ENCODE measurements around the gene LUZP1.
A peak's percentile ranks its signal among the peaks of the same experiment; 100 is the strongest.

The LUZP1 gene

DNA sequence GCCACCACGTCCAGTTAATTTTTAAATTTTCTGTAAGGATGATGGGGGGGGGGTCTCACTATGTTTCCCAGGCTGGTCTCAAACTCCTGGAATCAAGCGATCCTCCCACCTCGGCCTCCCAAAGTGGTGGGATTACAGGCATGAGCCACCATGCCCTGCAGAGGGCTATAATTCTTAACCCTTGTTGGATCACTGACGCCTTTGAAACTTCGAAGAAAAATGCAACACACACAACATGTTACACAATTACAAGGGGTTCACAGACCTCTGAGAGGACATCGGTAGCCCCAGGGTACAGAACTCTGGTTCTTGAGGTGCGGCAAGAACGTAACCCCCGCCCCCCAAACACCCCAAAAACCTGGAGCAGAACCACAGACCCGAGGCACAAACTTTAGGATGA is 8.4 kb upstream of the LUZP1 start:
- H3K4me1 ChIP-seq (ENCODE audit: control insufficient read depth, insufficient read depth, low read length, poor library complexity, severe bottlenecking): peaks cover 4% of the 10 kb centered on the region
- DNase-seq: no peak
- H3K4me3 ChIP-seq (ENCODE audit: insufficient read depth, low read depth, low read length, poor library complexity, severe bottlenecking): peak overlapping the region; percentile 50
- no peaks in the 10 kb centered on the region for H3K36me3 ChIP-seq (ENCODE audit: control insufficient read depth, insufficient read depth, low read length)
- H3K27me3 ChIP-seq (replicated peaks; ENCODE audit: control insufficient read depth, insufficient read depth, low read length, poor library complexity, severe bottlenecking): no peaks in the 10 kb centered on the region
- H3K9me3 ChIP-seq (ENCODE audit: control insufficient read depth, low read length): no peaks in the 10 kb centered on the region
- no peak overlapping the region for H3K27ac ChIP-seq (ENCODE audit: insufficient read depth, low read length, poor library complexity, severe bottlenecking)

DNA sequence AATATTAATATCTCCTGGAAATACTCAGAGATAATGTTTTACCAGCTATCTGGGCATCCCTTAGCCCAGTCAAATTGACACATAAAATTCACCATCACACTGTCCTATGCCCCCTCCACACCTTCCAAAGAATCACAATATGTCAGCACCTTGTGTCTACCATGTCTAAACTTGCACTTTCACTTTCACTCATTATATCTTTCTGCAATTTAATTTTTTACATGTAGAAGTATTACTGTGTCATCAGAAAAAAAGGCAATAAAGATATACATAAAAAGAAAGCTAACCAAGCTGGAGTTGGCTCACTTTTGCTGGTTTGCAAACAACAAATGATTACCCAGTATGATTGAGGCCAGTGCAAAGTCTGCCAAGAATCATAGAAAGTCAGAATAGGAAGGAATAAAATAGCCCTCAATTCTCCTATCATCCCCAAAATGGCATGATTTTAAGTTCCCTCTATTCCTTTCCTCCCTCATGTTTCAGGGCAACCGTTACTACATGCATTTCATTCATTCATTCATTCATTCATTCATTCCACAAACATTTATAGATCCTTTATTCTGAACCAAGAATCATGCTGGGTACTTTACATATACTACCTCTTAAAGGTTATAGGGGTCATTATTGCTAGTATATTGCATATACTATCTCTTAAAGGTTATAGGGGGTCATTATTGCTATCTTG is 5.9 kb upstream of the LUZP1 start:
- Histone ChIP-seq H3K9me3 (ENCODE audit: control insufficient read depth, low read length) (no peaks in the 10 kb centered on the region), H3K36me3 (ENCODE audit: control insufficient read depth, insufficient read depth, low read length) (no peaks in the 10 kb centered on the region), H3K4me3 (ENCODE audit: insufficient read depth, low read depth, low read length, poor library complexity, severe bottlenecking) (no peak overlapping the region), H3K27me3 (replicated peaks; ENCODE audit: control insufficient read depth, insufficient read depth, low read length, poor library complexity, severe bottlenecking) (no peaks in the 10 kb centered on the region), H3K4me1 (ENCODE audit: control insufficient read depth, insufficient read depth, low read length, poor library complexity, severe bottlenecking) (peaks cover 4% of the 10 kb centered on the region), H3K27ac (ENCODE audit: insufficient read depth, low read length, poor library complexity, severe bottlenecking) (no peak overlapping the region)
- DNase-seq: no peak

- H3K9me3 ChIP-seq (ENCODE audit: control insufficient read depth, low read length): no peaks in the 10 kb centered on the region
- no peak for DNase-seq
- H3K27me3 ChIP-seq (replicated peaks; ENCODE audit: control insufficient read depth, insufficient read depth, low read length, poor library complexity, severe bottlenecking): no peaks in the 10 kb centered on the region
- no peak overlapping the region for H3K4me3 ChIP-seq (ENCODE audit: insufficient read depth, low read depth, low read length, poor library complexity, severe bottlenecking)
- peaks cover 9% of the 10 kb centered on the region for H3K4me1 ChIP-seq (ENCODE audit: control insufficient read depth, insufficient read depth, low read length, poor library complexity, severe bottlenecking)
- H3K27ac ChIP-seq (ENCODE audit: insufficient read depth, low read length, poor library complexity, severe bottlenecking): no peak overlapping the region
- no peaks in the 10 kb centered on the region for H3K36me3 ChIP-seq (ENCODE audit: control insufficient read depth, insufficient read depth, low read length)
Observed at GRCh38 chr1:23171181-23171755, 2.6 kb upstream of the LUZP1 start.

DNA sequence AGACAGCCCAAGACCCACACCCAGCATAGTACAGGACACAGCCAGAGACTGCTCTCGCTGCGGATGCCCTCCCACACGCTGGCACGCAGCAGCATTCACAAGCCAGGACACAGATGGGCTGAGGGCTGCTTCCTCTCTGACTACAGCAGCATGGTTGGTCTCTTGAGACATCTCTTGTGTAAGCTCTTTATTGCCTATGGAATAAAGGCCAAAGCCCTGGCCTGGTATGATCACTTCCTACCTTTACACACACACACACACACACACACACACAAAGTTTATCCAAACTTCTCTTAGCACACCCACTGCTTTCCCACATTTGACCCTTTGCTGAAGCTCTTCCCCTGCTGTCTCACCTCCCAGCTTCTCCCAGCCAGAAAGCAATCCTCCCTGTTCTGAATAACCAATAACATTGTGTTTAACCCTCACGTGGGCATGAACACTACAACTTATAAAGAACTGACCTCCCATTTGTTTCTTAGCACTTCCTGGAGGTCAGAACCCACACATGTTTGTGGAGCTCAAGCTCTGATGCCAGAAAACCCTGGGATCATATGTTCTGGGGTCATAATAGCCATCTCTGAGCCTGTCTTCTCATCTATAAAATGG is 1.2 kb upstream of the LUZP1 start:
- no peaks in the 10 kb centered on the region for H3K27me3 ChIP-seq (replicated peaks; ENCODE audit: control insufficient read depth, insufficient read depth, low read length, poor library complexity, severe bottlenecking)
- H3K4me1 ChIP-seq (ENCODE audit: control insufficient read depth, insufficient read depth, low read length, poor library complexity, severe bottlenecking): peaks cover 11% of the 10 kb centered on the region
- H3K36me3 ChIP-seq (ENCODE audit: control insufficient read depth, insufficient read depth, low read length): no peaks in the 10 kb centered on the region
- no peak for DNase-seq
- no peaks in the 10 kb centered on the region for H3K9me3 ChIP-seq (ENCODE audit: control insufficient read depth, low read length)
- H3K27ac ChIP-seq (ENCODE audit: insufficient read depth, low read length, poor library complexity, severe bottlenecking): no peak overlapping the region
- no peak overlapping the region for H3K4me3 ChIP-seq (ENCODE audit: insufficient read depth, low read depth, low read length, poor library complexity, severe bottlenecking)

DNA sequence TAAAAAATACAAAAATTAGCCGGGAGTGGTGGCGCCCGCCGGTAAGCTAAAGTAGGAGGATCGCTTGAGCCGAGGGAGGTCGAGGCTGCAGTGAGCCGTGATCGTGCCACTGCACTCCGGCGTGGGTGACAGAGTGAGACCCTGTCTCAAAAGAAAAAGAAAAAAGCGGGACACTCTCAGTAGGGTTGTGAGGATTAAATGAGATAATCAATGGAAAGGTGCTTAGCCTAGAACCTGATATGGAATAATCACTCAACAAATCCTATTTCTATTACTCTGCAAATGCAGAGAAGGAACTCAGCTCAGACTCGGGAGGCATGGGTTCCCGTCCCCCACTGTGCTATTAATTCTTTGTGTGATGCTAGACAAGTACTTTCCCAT is 529 bp upstream of the LUZP1 start:
- DNase-seq: no peak
- Histone ChIP-seq H3K27me3 (replicated peaks; ENCODE audit: control insufficient read depth, insufficient read depth, low read length, poor library complexity, severe bottlenecking) (no peaks in the 10 kb centered on the region), H3K27ac (ENCODE audit: insufficient read depth, low read length, poor library complexity, severe bottlenecking) (no peak overlapping the region), H3K9me3 (ENCODE audit: control insufficient read depth, low read length) (no peaks in the 10 kb centered on the region), H3K36me3 (ENCODE audit: control insufficient read depth, insufficient read depth, low read length) (no peaks in the 10 kb centered on the region), H3K4me3 (ENCODE audit: insufficient read depth, low read depth, low read length, poor library complexity, severe bottlenecking) (peak overlapping the region; percentile 84), H3K4me1 (ENCODE audit: control insufficient read depth, insufficient read depth, low read length, poor library complexity, severe bottlenecking) (peaks cover 11% of the 10 kb centered on the region)

- DNase-seq: peak in 1 of 3 donors; percentile 7
- H3K36me3 ChIP-seq (ENCODE audit: control insufficient read depth, insufficient read depth, low read length): no peaks in the 10 kb centered on the region
- H3K4me1 ChIP-seq (ENCODE audit: control insufficient read depth, insufficient read depth, low read length, poor library complexity, severe bottlenecking): peaks cover 11% of the 10 kb centered on the region
- peak overlapping the region; percentile 84 for H3K4me3 ChIP-seq (ENCODE audit: insufficient read depth, low read depth, low read length, poor library complexity, severe bottlenecking)
- peak overlapping the region; percentile 66 for H3K27ac ChIP-seq (ENCODE audit: insufficient read depth, low read length, poor library complexity, severe bottlenecking)
- H3K27me3 ChIP-seq (replicated peaks; ENCODE audit: control insufficient read depth, insufficient read depth, low read length, poor library complexity, severe bottlenecking): no peaks in the 10 kb centered on the region
- H3K9me3 ChIP-seq (ENCODE audit: control insufficient read depth, low read length): no peaks in the 10 kb centered on the region
Observed at GRCh38 chr1:23168079-23168444, 594 bp downstream of the LUZP1 start.

- Histone ChIP-seq H3K27me3 (replicated peaks; ENCODE audit: control insufficient read depth, insufficient read depth, low read length, poor library complexity, severe bottlenecking) (no peaks in the 10 kb centered on the region), H3K9me3 (ENCODE audit: control insufficient read depth, low read length) (no peaks in the 10 kb centered on the region), H3K27ac (ENCODE audit: insufficient read depth, low read length, poor library complexity, severe bottlenecking) (peak overlapping the region; percentile 42), H3K36me3 (ENCODE audit: control insufficient read depth, insufficient read depth, low read length) (no peaks in the 10 kb centered on the region), H3K4me1 (ENCODE audit: control insufficient read depth, insufficient read depth, low read length, poor library complexity, severe bottlenecking) (peaks cover 11% of the 10 kb centered on the region), H3K4me3 (ENCODE audit: insufficient read depth, low read depth, low read length, poor library complexity, severe bottlenecking) (peak overlapping the region; percentile 84)
- DNase-seq: peak in 2 of 3 donors; percentile 10 to 19
Observed at GRCh38 chr1:23167353-23168078, 1.1 kb downstream of the LUZP1 start.

- no peak for DNase-seq
- peaks cover 11% of the 10 kb centered on the region for H3K4me1 ChIP-seq (ENCODE audit: control insufficient read depth, insufficient read depth, low read length, poor library complexity, severe bottlenecking)
- H3K27ac ChIP-seq (ENCODE audit: insufficient read depth, low read length, poor library complexity, severe bottlenecking): no peak overlapping the region
- H3K4me3 ChIP-seq (ENCODE audit: insufficient read depth, low read depth, low read length, poor library complexity, severe bottlenecking): no peak overlapping the region
- no peaks in the 10 kb centered on the region for H3K27me3 ChIP-seq (replicated peaks; ENCODE audit: control insufficient read depth, insufficient read depth, low read length, poor library complexity, severe bottlenecking)
- H3K36me3 ChIP-seq (ENCODE audit: control insufficient read depth, insufficient read depth, low read length): no peaks in the 10 kb centered on the region
- no peaks in the 10 kb centered on the region for H3K9me3 ChIP-seq (ENCODE audit: control insufficient read depth, low read length)
Observed at GRCh38 chr1:23166854-23167253, 1.8 kb downstream of the LUZP1 start.

- no peak overlapping the region for H3K27ac ChIP-seq (ENCODE audit: insufficient read depth, low read length, poor library complexity, severe bottlenecking)
- no peaks in the 10 kb centered on the region for H3K36me3 ChIP-seq (ENCODE audit: control insufficient read depth, insufficient read depth, low read length)
- H3K27me3 ChIP-seq (replicated peaks; ENCODE audit: control insufficient read depth, insufficient read depth, low read length, poor library complexity, severe bottlenecking): no peaks in the 10 kb centered on the region
- H3K4me3 ChIP-seq (ENCODE audit: insufficient read depth, low read depth, low read length, poor library complexity, severe bottlenecking): no peak overlapping the region
- no peaks in the 10 kb centered on the region for H3K9me3 ChIP-seq (ENCODE audit: control insufficient read depth, low read length)
- H3K4me1 ChIP-seq (ENCODE audit: control insufficient read depth, insufficient read depth, low read length, poor library complexity, severe bottlenecking): peaks cover 11% of the 10 kb centered on the region
- no peak for DNase-seq
Observed at GRCh38 chr1:23163395-23163794, 5.3 kb downstream of the LUZP1 start.

Measured in effector memory CD4-positive, alpha-beta T cell (primary cell).